Stimulated activated CD8-positive, alpha-beta memory T cell treated with anti-CD3 and anti-CD28 coated beads, Interleukin-15, amount 100 ng/mL, for 1 hour (primary cell): ENCODE results near the gene CD1D.
A peak's percentile ranks its signal among the peaks of the same experiment; 100 is the strongest.
"Not testable (repeated sequence)": the region's sequence is repeated elsewhere in the genome, so short reads cannot be mapped to it uniquely, and the experiment has no call there.

Experiments used
- DNase-seq: peaks from one replicate; pipeline ENCODE4 v3.0.0-alpha.2; 2020; ENCODE audit warnings: low read depth

Gene CD1D

GRCh38 chr1:158180741-158181576, at the start of gene CD1D:
Gene CD1D, plus strand, starts transcription at chr1:158180895. Its CDS starts 207 bp downstream, at chr1:158181102.
- DNase-seq, result no peak

- DNase-seq, result no peak
These were observed 49.5 kb upstream of the CD1D start for GRCh38 chr1:158131217-158131616.

GRCh38 chr1:158140764-158141192, 39.9 kb upstream of the CD1D start:
- no peak for DNase-seq

- DNase-seq, result no peak
These were observed 35.4 kb upstream of the CD1D start for GRCh38 chr1:158145173-158145719.

- no peak for DNase-seq
These were observed 34.5 kb upstream of the CD1D start for GRCh38 chr1:158146165-158146564.

- no peak for DNase-seq
These were observed 34.0 kb upstream of the CD1D start for GRCh38 chr1:158146739-158147138.

GRCh38 chr1:158147401-158147800, 33.3 kb upstream of the CD1D start:
- no peak for DNase-seq

GRCh38 chr1:158147869-158148268, 32.8 kb upstream of the CD1D start:
- DNase-seq, result no peak

- no peak for DNase-seq
These were observed 32.2 kb upstream of the CD1D start for GRCh38 chr1:158148468-158148867.

GRCh38 chr1:158149175-158149574, 31.5 kb upstream of the CD1D start:
- no peak for DNase-seq

GRCh38 chr1:158149577-158150269, 31.0 kb upstream of the CD1D start:
- peak; percentile 34 for DNase-seq

GRCh38 chr1:158150523-158150922, 30.2 kb upstream of the CD1D start:
- no peak for DNase-seq

- no peak for DNase-seq
These were observed 27.5 kb upstream of the CD1D start for GRCh38 chr1:158153179-158153578.

- no peak for DNase-seq
These were observed 26.8 kb upstream of the CD1D start for GRCh38 chr1:158153746-158154444.

- DNase-seq, result no peak
These were observed 26.2 kb upstream of the CD1D start for GRCh38 chr1:158154501-158154900.

GRCh38 chr1:158155673-158156072, 25.0 kb upstream of the CD1D start:
- DNase-seq, result no peak

GRCh38 chr1:158159597-158159996, 21.1 kb upstream of the CD1D start:
- DNase-seq, result no peak

GRCh38 chr1:158161446-158161845, 19.2 kb upstream of the CD1D start:
- DNase-seq, result no peak

GRCh38 chr1:158163000-158163947, 17.4 kb upstream of the CD1D start:
- no peak for DNase-seq

- DNase-seq, result no peak
These were observed 11.6 kb upstream of the CD1D start for GRCh38 chr1:158169105-158169504.

- DNase-seq, result not testable (repeated sequence)
These were observed 4.8 kb upstream of the CD1D start for GRCh38 chr1:158175915-158176314.
